HCT116 (cell line): Measurements from ENCODE around the gene NINJ1. TPM values are rescaled to one million over a fixed set of nuclear protein-coding genes. Genes with fewer than 3 reads are reported as not detected.
"Not testable (repeated sequence)": the region's sequence is repeated elsewhere in the genome, so short reads cannot be mapped to it uniquely, and the experiment has no call there.

Source experiments
- ATAC-seq: fragments of 200-7000 bp; cut with Tn5 transposase; 2 replicates; pipeline ENCODE4 v1.9.1; 2020; ENCODE audit warnings: mild to moderate bottlenecking, moderate library complexity
- BruUV-seq: library from RNA; stranded (reverse); fragments of 400-500 nt; replicated peaks from 2 replicates; lab custom pipeline; 2021; lab: Mats Ljungman, UMichigan
- CTCF ChIA-PET: fragments of 300-600 bp; sonication (Branson Sonifier 250); formaldehyde crosslinking; loops from one replicate; lab custom pipeline; 2021; ENCODE audit warnings: antibody characterized with exemption; lab: Charles Lee
- POLR2A ChIA-PET: fragments of 300-600, 350-600 bp; sonication (Branson Sonifier 250); formaldehyde crosslinking; loops from one replicate; lab custom pipeline; 2021; ENCODE audit warnings: antibody characterized with exemption; lab: Charles Lee
- RAD21 ChIA-PET, 2 experiments: fragments of 300-600 bp; sonication (Branson Sonifier 250); formaldehyde crosslinking; loops; one replicate each; lab custom pipeline; 2023; ENCODE audit warnings: low total read pairs in 2 of 2; ENCODE audit not compliant: uncharacterized antibody in 2 of 2, unreplicated experiment in 2 of 2, low non-redundant PET in 1 of 2; lab: Charles Lee
- DNase-seq: peaks from one replicate; pipeline ENCODE4 v3.0.0-alpha.2; 2010; ENCODE audit warnings: low read depth, low spot score
- H2AFZ ChIP-seq: fragments of 200-600 bp; shearing (Covaris generic), sonication (generic); 2 replicates; pipeline ENCODE4 v1.6.1; 2017; ENCODE audit warnings: low read depth, mixed run types, mixed read lengths, antibody characterized with exemption, low read length; ENCODE audit not compliant: poor library complexity, severe bottlenecking
- H3K27ac ChIP-seq: 2 replicates; pipeline ENCODE4 v1.5.1; 2012; ENCODE audit warnings: low read depth, low read length
- H3K27me3 ChIP-seq: fragments of 200-600 bp; sonication (generic); 2 replicates; pipeline ENCODE4 v1.6.1; 2016; ENCODE audit warnings: mixed run types, low read length, mixed read lengths; ENCODE audit not compliant: insufficient read depth
- H3K36me3 ChIP-seq, 2 experiments: fragments of 200-500 bp in 1 of 2; fragments of 200-600 bp in 1 of 2; sonication (Bioruptor generic) in 1 of 2; sonication (generic) in 1 of 2; 2 replicates each; pipeline versions ENCODE4 v1.5.1 to v1.6.1; 2014 to 2016; ENCODE audit warnings: low read length in 2 of 2, inconsistent platforms in 1 of 2, mixed read lengths in 1 of 2, mixed run types in 1 of 2; ENCODE audit not compliant: insufficient read depth in 2 of 2, control insufficient read depth in 1 of 2
- H3K4me1 ChIP-seq, 2 experiments: fragments of 200-600 bp in 1 of 2; sonication (generic) in 1 of 2; 2 replicates each; pipeline versions ENCODE4 v1.5.1 to v1.6.1; 2012 to 2017; ENCODE audit warnings: low read length in 2 of 2, inconsistent platforms in 1 of 2, mild to moderate bottlenecking in 1 of 2, mixed read lengths in 1 of 2, mixed run types in 1 of 2, moderate library complexity in 1 of 2; ENCODE audit not compliant: insufficient read depth in 2 of 2, control insufficient read depth in 1 of 2
- H3K4me2 ChIP-seq: fragments of 200-600 bp; sonication (generic); 2 replicates; pipeline ENCODE4 v1.6.1; 2017; ENCODE audit warnings: mixed run types, low read length, mixed read lengths
- H3K4me3 ChIP-seq, 2 experiments: fragments of 200-600 bp in 1 of 2; sonication (generic) in 1 of 2; replicated peaks in 1 of 2; 2 replicates each; pipeline ENCODE4 v1.5.1; 2011 to 2016; ENCODE audit warnings: low read length in 2 of 2, control low read depth in 1 of 2, low read depth in 1 of 2, mild to moderate bottlenecking in 1 of 2, mixed read lengths in 1 of 2, mixed run types in 1 of 2
- H3K79me2 ChIP-seq: fragments of 200-600 bp; sonication (generic); 2 replicates; pipeline ENCODE4 v1.6.1; 2017; ENCODE audit warnings: mild to moderate bottlenecking, mixed run types, low read length, moderate library complexity, mixed read lengths; ENCODE audit not compliant: insufficient read depth
- H3K9ac ChIP-seq: fragments of 200-600 bp; sonication (generic); 2 replicates; pipeline ENCODE4 v1.6.1; 2016; ENCODE audit warnings: low read length, mixed read lengths
- H3K9me2 ChIP-seq: fragments of 200-600 bp; sonication (generic), shearing (Covaris generic); 2 replicates; pipeline ENCODE4 v1.6.1; 2017; ENCODE audit warnings: mixed run types, mild to moderate bottlenecking, moderate library complexity; ENCODE audit not compliant: insufficient read depth
- H3K9me3 ChIP-seq, 2 experiments: fragments of 200-500 bp in 1 of 2; fragments of 200-600 bp in 1 of 2; sonication (Bioruptor generic) in 1 of 2; sonication (generic) in 1 of 2; 2 replicates each; pipeline ENCODE4 v1.6.1; 2014 to 2017; ENCODE audit warnings: low read length in 2 of 2, mixed read lengths in 2 of 2, inconsistent platforms in 1 of 2, low read depth in 1 of 2, mild to moderate bottlenecking in 1 of 2, mixed run types in 1 of 2, moderate library complexity in 1 of 2; ENCODE audit not compliant: control insufficient read depth in 1 of 2, insufficient read depth in 1 of 2
- H4K20me1 ChIP-seq: fragments of 200-600 bp; sonication (generic), shearing (Covaris generic); 2 replicates; pipeline ENCODE4 v1.6.1; 2017; ENCODE audit warnings: mixed run types, mild to moderate bottlenecking, moderate library complexity; ENCODE audit not compliant: insufficient read depth
- ELF1 ChIP-seq: IDR thresholded peaks from 2 replicates; pipeline ENCODE4 v1.6.1; 2012; ENCODE audit warnings: low read depth, borderline replicate concordance
- intact Hi-C: fragments of 100-400 bp; cut with micrococcal nuclease; formaldehyde crosslinking; loops from 2 replicates; pipeline ENCODE4 v1.10.0; 2022
- total RNA-seq: library from RNA; stranded (reverse); gene quantifications from one replicate; pipeline ENCODE4 v1.2.1, GENCODE V29; 2021; ENCODE audit not compliant: unreplicated experiment

Gene NINJ1
- total RNA-seq, 1 experiment from 2014 or later: 34.4 TPM

DNA sequence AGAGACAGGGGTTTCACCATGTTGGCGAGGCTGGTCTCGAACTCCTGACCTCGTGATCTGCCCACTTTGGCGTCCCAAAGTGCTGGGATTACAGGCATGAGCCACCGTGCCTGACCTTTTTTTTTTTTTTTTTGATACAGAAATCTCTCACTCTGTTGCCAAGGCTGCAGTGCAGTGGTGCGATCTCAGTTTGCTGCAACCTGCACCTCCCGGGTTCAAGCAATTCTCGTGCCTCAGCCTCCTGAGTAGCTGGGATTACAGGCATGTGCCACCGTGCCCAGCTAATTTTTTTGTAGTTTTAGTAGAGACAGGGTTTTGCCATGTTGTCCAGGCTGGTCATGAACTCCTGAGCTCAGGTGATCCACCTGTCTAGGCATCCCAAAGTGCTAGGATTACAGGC, 16.5 kb downstream of the NINJ1 start:
- H3K27ac ChIP-seq, CTCF ChIA-PET, H3K9me3 ChIP-seq, H3K9ac ChIP-seq, H3K4me2 ChIP-seq, BruUV-seq, H3K36me3 ChIP-seq, H2AFZ ChIP-seq, RAD21 ChIA-PET, ATAC-seq, POLR2A ChIA-PET, H4K20me1 ChIP-seq, DNase-seq, H3K27me3 ChIP-seq, H3K79me2 ChIP-seq, H3K9me2 ChIP-seq, H3K4me3 ChIP-seq, intact Hi-C loops: not testable (repeated sequence)
- H3K4me1 ChIP-seq: peaks cover 13 to 23% of the 10 kb centered on the region in 2 experiments

- TF ChIP-seq ELF1: no peak
- TF ChIP-seq, all 23 proteins: peak for 0
- no peak overlapping the region for H3K4me2 ChIP-seq
- no peak overlapping the region for H3K9ac ChIP-seq
- no peak overlapping the region for H3K4me3 ChIP-seq
- no peak overlapping the region for H3K27ac ChIP-seq
- no peaks in the 10 kb centered on the region; a peak in 2 of 4 replicates for H3K36me3 ChIP-seq
- DNase-seq (no peak), ATAC-seq (no peak)
- H3K4me1 ChIP-seq: peaks cover 13 to 23% of the 10 kb centered on the region in 2 experiments
- CTCF ChIA-PET: no interaction called here
- H3K27me3 ChIP-seq: no peaks in the 10 kb centered on the region
- H3K9me2 ChIP-seq: no peaks in the 10 kb centered on the region
- no peaks in the 10 kb centered on the region for H3K9me3 ChIP-seq
- intact Hi-C loops: no loop called here
- H4K20me1 ChIP-seq: no peaks in the 10 kb centered on the region
- H3K79me2 ChIP-seq: no peaks in the 10 kb centered on the region
- BruUV-seq: no TSS peak
- H2AFZ ChIP-seq: no peak overlapping the region
- POLR2A ChIA-PET: no interaction called here
- RAD21 ChIA-PET: interaction anchor here in 1 of 2 experiments (0.6 kb wide), 1 partner anchor 17 kb away, joined by 8 read pairs; no protein-coding TSS in a partner anchor
These were observed 17.7 kb downstream of the NINJ1 start for GRCh38 chr9:93116072-93116961.
